NCI-H510A treated with DMSO at 0.1 percent for 48 hours (cell line): Measurements from ENCODE around the gene PLPPR1.
"Not testable (repeated sequence)": the region's sequence is repeated elsewhere in the genome, so short reads cannot be mapped to it uniquely, and the experiment has no call there.

Experiments used
- DNase-seq: peaks from one replicate; lab custom pipeline; 2025; lab: John Stamatoyannopoulos, UW

PLPPR1 gene

GRCh38 chr9:101121836-101122399, 93.4 kb downstream of the PLPPR1 start:
- no peak for DNase-seq

- no peak for DNase-seq
Measured at GRCh38 chr9:101126556-101126955, 98.0 kb downstream of the PLPPR1 start.

- not testable (repeated sequence) for DNase-seq
Measured at GRCh38 chr9:101127369-101127768, 98.8 kb downstream of the PLPPR1 start.

GRCh38 chr9:101128623-101129022, 100.1 kb downstream of the PLPPR1 start:
- DNase-seq = no peak

GRCh38 chr9:101130054-101130453, 101.5 kb downstream of the PLPPR1 start:
- no peak for DNase-seq

GRCh38 chr9:101131326-101131725, 102.8 kb downstream of the PLPPR1 start:
- no peak for DNase-seq

GRCh38 chr9:101132801-101133200, 104.3 kb downstream of the PLPPR1 start:
- DNase-seq = no peak

- DNase-seq = no peak
Measured at GRCh38 chr9:101138509-101138908, 110.0 kb downstream of the PLPPR1 start.

- DNase-seq = no peak
Measured at GRCh38 chr9:101139082-101139481, 110.6 kb downstream of the PLPPR1 start.

GRCh38 chr9:101140764-101141163, 112.2 kb downstream of the PLPPR1 start:
- no peak for DNase-seq

- no peak for DNase-seq
Measured at GRCh38 chr9:101146508-101146907, 118.0 kb downstream of the PLPPR1 start.

GRCh38 chr9:101148344-101148743, 119.8 kb downstream of the PLPPR1 start:
- DNase-seq = no peak

GRCh38 chr9:101158361-101158760, 129.8 kb downstream of the PLPPR1 start:
- DNase-seq = no peak

GRCh38 chr9:101162231-101162630, 133.7 kb downstream of the PLPPR1 start:
- no peak for DNase-seq

GRCh38 chr9:101165131-101165530, 136.6 kb downstream of the PLPPR1 start:
- DNase-seq = no peak

- DNase-seq = no peak
Measured at GRCh38 chr9:101167490-101168134, 139.1 kb downstream of the PLPPR1 start.

GRCh38 chr9:101172616-101173015, 144.1 kb downstream of the PLPPR1 start:
- DNase-seq = no peak

- DNase-seq = no peak
Measured at GRCh38 chr9:101173907-101174306, 145.4 kb downstream of the PLPPR1 start.

- no peak for DNase-seq
Measured at GRCh38 chr9:101176384-101176783, 147.9 kb downstream of the PLPPR1 start.

GRCh38 chr9:101184813-101185278, 156.3 kb downstream of the PLPPR1 start:
- DNase-seq = peak; percentile 17

- no peak for DNase-seq
Measured at GRCh38 chr9:101191723-101192122, 163.2 kb downstream of the PLPPR1 start.

GRCh38 chr9:101197026-101197425, 168.5 kb downstream of the PLPPR1 start:
- DNase-seq = no peak

GRCh38 chr9:101200852-101201251, 172.3 kb downstream of the PLPPR1 start:
- DNase-seq = no peak

- DNase-seq = no peak
Measured at GRCh38 chr9:101201630-101202029, 173.1 kb downstream of the PLPPR1 start.
